ENCODE measurements around the gene ZBTB7B. TPM values are rescaled to one million over a fixed set of nuclear protein-coding genes. Genes with fewer than 3 reads are reported as not detected.

The ZBTB7B gene
- total RNA-seq, 1 experiment from 2014 or later = 38.3 TPM

GRCh38 chr1:154994269-154994587 is 8.4 kb upstream of the ZBTB7B start:
- H4K91ac ChIP-seq (ENCODE audit: insufficient read length, low read depth, low read length) = no peak overlapping the region
- no peak overlapping the region for H3K14ac ChIP-seq (ENCODE audit: insufficient read depth, low read length)
- H3K27me3 Mint-ChIP-seq (ENCODE audit: low read depth) = peaks cover 3% of the 10 kb centered on the region
- H3K4ac ChIP-seq (ENCODE audit: low read depth, low read length) = no peak overlapping the region
- no peak overlapping the region for H3K18ac ChIP-seq (ENCODE audit: insufficient read length, low read depth, low read length)
- H4K5ac ChIP-seq (ENCODE audit: insufficient read length, low read depth, low read length) = no peak overlapping the region
- H3K4me1 ChIP-seq (ENCODE audit: insufficient read depth, low read length) = no peaks in the 10 kb centered on the region; the same call in 1 of the 2 replicates
- no peak overlapping the region for H3K27ac ChIP-seq (ENCODE audit: insufficient read length, low read depth, low read length)
- no peak overlapping the region for H3K56ac ChIP-seq (ENCODE audit: insufficient read length, low read depth, low read length)
- peaks cover 3% of the 10 kb centered on the region for H3K23me2 ChIP-seq (ENCODE audit: insufficient read length, low read depth, low read length, poor library complexity, severe bottlenecking)
- no peak overlapping the region for H2AFZ ChIP-seq (ENCODE audit: low read length)
- no peak overlapping the region for H2BK5ac ChIP-seq (ENCODE audit: insufficient read length, low read length)
- H3K9ac ChIP-seq (ENCODE audit: extremely low read depth, insufficient read length, low read length) = no peak overlapping the region
- peaks cover 8 to 20% of the 10 kb centered on the region in 2 experiments for H3K4me1 Mint-ChIP-seq
- peak; percentile 12 for DNase-seq
- H3K4me2 ChIP-seq (ENCODE audit: insufficient read depth, insufficient read length, low read length) = no peak overlapping the region
- H3K36me3 Mint-ChIP-seq (ENCODE audit: insufficient read depth in 1 of 3, low read depth in 3 of 3) = peaks cover 12 to 23% (median 20%) of the 10 kb centered on the region in 3 experiments; a peak in 6 of 7 replicates
- no peak overlapping the region for H2BK12ac ChIP-seq (ENCODE audit: insufficient read length, low read depth, low read length)
- H3T11ph ChIP-seq (ENCODE audit: low read length) = no peak overlapping the region
- no peaks in the 10 kb centered on the region for H3K79me2 ChIP-seq (ENCODE audit: insufficient read depth, low read length)
- no peaks in the 10 kb centered on the region for H3K9me3 ChIP-seq (ENCODE audit: control insufficient read depth, low read depth, low read length)
- H3K4me3 Mint-ChIP-seq = no peak overlapping the region
- H4K8ac ChIP-seq (replicated peaks; ENCODE audit: insufficient read length, low read depth, low read length) = no peak overlapping the region
- no CpG with 5 or more reads among the region's 1 CpG for WGBS (ENCODE audit: extremely low coverage, insufficient read length, low lambda C conversion rate)
- no peak overlapping the region for H3K27ac Mint-ChIP-seq
- H2BK120ac ChIP-seq (ENCODE audit: low read depth, low read length, poor library complexity, severe bottlenecking) = no peak overlapping the region
- H3K9me3 Mint-ChIP-seq = peaks cover 0 to 2% of the 10 kb centered on the region in 2 experiments; a peak in 2 of 5 replicates
- H2BK20ac ChIP-seq (ENCODE audit: low read depth, low read length, poor library complexity, severe bottlenecking) = no peak overlapping the region
- no peaks in the 10 kb centered on the region for H4K20me1 ChIP-seq (ENCODE audit: control insufficient read depth, insufficient read depth, insufficient read length)
- H3K23ac ChIP-seq (ENCODE audit: insufficient read length, low read depth, low read length) = no peak overlapping the region
- no peak overlapping the region for H2AK5ac ChIP-seq (ENCODE audit: insufficient read length, low read length)
- TF ChIP-seq CTCF (conservative IDR thresholded peaks at IDR 0.05) = no peak
- no peaks in the 10 kb centered on the region for H3K79me1 ChIP-seq (ENCODE audit: insufficient read depth, low read depth, low read length, poor library complexity, severe bottlenecking)
- no peak overlapping the region for H2BK15ac ChIP-seq (ENCODE audit: low read depth, low read length)
- H3K27me3 ChIP-seq (ENCODE audit: insufficient read depth, low read length) = no peaks in the 10 kb centered on the region
